ENCODE results near the gene TMPRSS13.

The TMPRSS13 gene

DNA sequence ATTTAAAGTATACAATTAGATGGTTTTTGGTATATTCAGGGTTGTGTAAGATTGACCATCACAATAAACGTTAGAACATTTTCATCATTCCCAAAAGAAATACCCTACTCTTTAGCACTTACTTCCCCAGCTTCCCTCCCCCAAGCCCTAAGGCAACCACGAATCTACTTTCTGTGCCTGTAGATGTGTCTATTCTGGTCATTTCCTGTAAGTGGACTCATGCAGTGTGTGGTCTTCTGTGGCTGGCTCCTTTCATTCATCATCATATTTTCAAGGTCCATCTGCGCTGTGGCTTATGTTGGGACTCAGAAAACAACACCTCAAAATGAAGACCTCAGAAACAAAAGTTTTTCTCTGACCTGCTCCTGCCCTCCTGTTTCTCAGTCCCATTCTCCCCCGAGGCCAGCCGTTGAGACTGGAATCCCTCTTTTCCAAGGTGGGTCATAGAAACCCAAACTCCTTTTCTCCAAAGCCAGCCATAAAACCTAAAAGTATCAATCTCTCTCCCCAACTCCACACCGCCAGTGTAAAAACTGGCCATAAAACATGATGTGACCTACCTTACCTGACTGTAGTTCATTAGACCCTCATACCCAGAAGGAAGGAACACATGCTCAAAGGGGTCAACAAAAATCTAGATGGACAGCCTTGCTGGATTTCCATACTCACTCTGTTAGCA lies 12.9 kb upstream of the TMPRSS13 start:
- no peak overlapping the region for H3K27ac ChIP-seq (ENCODE audit: low read depth, low read length)
- no peaks in the 10 kb centered on the region for H3K27me3 ChIP-seq (ENCODE audit: control insufficient read depth in 1 of 2, insufficient read depth in 2 of 2, low read length in 2 of 2)
- no peak overlapping the region for H3K9ac ChIP-seq (ENCODE audit: low read depth in 1 of 2, low read length in 2 of 2)
- H3K9me3 ChIP-seq (ENCODE audit: control insufficient read depth in 1 of 2, low read length in 2 of 2): no peaks in the 10 kb centered on the region
- no peak overlapping the region for H3K4me3 ChIP-seq (ENCODE audit: low read depth in 1 of 2, low read length in 2 of 2)
- peaks cover 0 to 6% of the 10 kb centered on the region in 2 donors for H3K4me1 ChIP-seq (ENCODE audit: control insufficient read depth in 1 of 2, insufficient read depth in 2 of 2, low read length in 2 of 2)
- H3K36me3 ChIP-seq (ENCODE audit: control insufficient read depth in 1 of 2, insufficient read depth in 2 of 2, low read length in 2 of 2): no peaks in the 10 kb centered on the region

- Histone ChIP-seq H3K4me1 (ENCODE audit: control insufficient read depth in 1 of 2, insufficient read depth in 2 of 2, low read length in 2 of 2) (peaks cover 0 to 3% of the 10 kb centered on the region in 2 donors), H3K27me3 (ENCODE audit: control insufficient read depth in 1 of 2, insufficient read depth in 2 of 2, low read length in 2 of 2) (no peaks in the 10 kb centered on the region), H3K36me3 (ENCODE audit: control insufficient read depth in 1 of 2, insufficient read depth in 2 of 2, low read length in 2 of 2) (no peaks in the 10 kb centered on the region), H3K27ac (ENCODE audit: low read depth, low read length) (no peak overlapping the region), H3K4me3 (ENCODE audit: low read depth in 1 of 2, low read length in 2 of 2) (no peak overlapping the region), H3K9me3 (ENCODE audit: control insufficient read depth in 1 of 2, low read length in 2 of 2) (no peaks in the 10 kb centered on the region), H3K9ac (ENCODE audit: low read depth in 1 of 2, low read length in 2 of 2) (no peak overlapping the region)
Observed at GRCh38 chr11:117941163-117941707, 12.0 kb upstream of the TMPRSS13 start.

DNA sequence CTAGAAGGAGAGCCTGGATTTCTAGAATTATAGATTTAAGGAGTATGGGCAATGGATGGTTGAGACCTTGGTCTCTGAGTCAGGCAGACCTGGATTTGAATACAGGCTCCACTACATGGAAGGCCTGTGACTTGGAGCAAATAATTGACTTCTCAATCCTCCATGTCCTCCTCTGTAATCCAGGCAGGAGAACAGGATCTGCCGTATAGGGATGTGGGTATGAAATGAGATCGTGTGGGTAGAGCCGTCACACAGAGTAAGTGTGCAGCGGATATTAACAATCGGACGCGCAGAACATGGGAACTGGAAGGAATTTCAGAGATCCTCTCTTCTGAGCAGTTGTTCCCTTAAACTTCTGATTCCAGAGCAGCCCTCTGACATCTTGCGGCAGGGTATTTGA lies 11.5 kb upstream of the TMPRSS13 start:
- H3K4me3 ChIP-seq (ENCODE audit: low read depth in 1 of 2, low read length in 2 of 2): no peak overlapping the region
- H3K4me1 ChIP-seq (ENCODE audit: control insufficient read depth in 1 of 2, insufficient read depth in 2 of 2, low read length in 2 of 2): peaks cover 0 to 3% of the 10 kb centered on the region in 2 donors
- no peak overlapping the region for H3K9ac ChIP-seq (ENCODE audit: low read depth in 1 of 2, low read length in 2 of 2)
- H3K27ac ChIP-seq (ENCODE audit: low read depth, low read length): no peak overlapping the region
- no peaks in the 10 kb centered on the region for H3K36me3 ChIP-seq (ENCODE audit: control insufficient read depth in 1 of 2, insufficient read depth in 2 of 2, low read length in 2 of 2)
- no peaks in the 10 kb centered on the region for H3K9me3 ChIP-seq (ENCODE audit: control insufficient read depth in 1 of 2, low read length in 2 of 2)
- no peaks in the 10 kb centered on the region for H3K27me3 ChIP-seq (ENCODE audit: control insufficient read depth in 1 of 2, insufficient read depth in 2 of 2, low read length in 2 of 2)

GRCh38 chr11:117936973-117937372 lies 7.8 kb upstream of the TMPRSS13 start:
- Histone ChIP-seq H3K4me3 (ENCODE audit: low read depth in 1 of 2, low read length in 2 of 2) (no peak overlapping the region), H3K9ac (ENCODE audit: low read depth in 1 of 2, low read length in 2 of 2) (no peak overlapping the region), H3K36me3 (ENCODE audit: control insufficient read depth in 1 of 2, insufficient read depth in 2 of 2, low read length in 2 of 2) (no peaks in the 10 kb centered on the region), H3K27me3 (ENCODE audit: control insufficient read depth in 1 of 2, insufficient read depth in 2 of 2, low read length in 2 of 2) (no peaks in the 10 kb centered on the region), H3K9me3 (ENCODE audit: control insufficient read depth in 1 of 2, low read length in 2 of 2) (no peaks in the 10 kb centered on the region), H3K27ac (ENCODE audit: low read depth, low read length) (no peak overlapping the region), H3K4me1 (ENCODE audit: control insufficient read depth in 1 of 2, insufficient read depth in 2 of 2, low read length in 2 of 2) (peaks cover 0 to 3% of the 10 kb centered on the region in 2 donors)

- no peaks in the 10 kb centered on the region for H3K27me3 ChIP-seq (ENCODE audit: control insufficient read depth in 1 of 2, insufficient read depth in 2 of 2, low read length in 2 of 2)
- no peak overlapping the region for H3K9ac ChIP-seq (ENCODE audit: low read depth in 1 of 2, low read length in 2 of 2)
- H3K4me1 ChIP-seq (ENCODE audit: control insufficient read depth in 1 of 2, insufficient read depth in 2 of 2, low read length in 2 of 2): peaks cover 0 to 4% of the 10 kb centered on the region in 2 donors
- H3K9me3 ChIP-seq (ENCODE audit: control insufficient read depth in 1 of 2, low read length in 2 of 2): no peaks in the 10 kb centered on the region
- H3K4me3 ChIP-seq (ENCODE audit: low read depth in 1 of 2, low read length in 2 of 2): no peak overlapping the region
- H3K36me3 ChIP-seq (ENCODE audit: control insufficient read depth in 1 of 2, insufficient read depth in 2 of 2, low read length in 2 of 2): no peaks in the 10 kb centered on the region
- no peak overlapping the region for H3K27ac ChIP-seq (ENCODE audit: low read depth, low read length)
Observed at GRCh38 chr11:117934526-117935307, 5.5 kb upstream of the TMPRSS13 start.

- no peaks in the 10 kb centered on the region for H3K27me3 ChIP-seq (ENCODE audit: control insufficient read depth in 1 of 2, insufficient read depth in 2 of 2, low read length in 2 of 2)
- H3K27ac ChIP-seq (ENCODE audit: low read depth, low read length): no peak overlapping the region
- H3K4me1 ChIP-seq (ENCODE audit: control insufficient read depth in 1 of 2, insufficient read depth in 2 of 2, low read length in 2 of 2): peaks cover 2 to 12% of the 10 kb centered on the region in 2 donors
- no peak overlapping the region for H3K9ac ChIP-seq (ENCODE audit: low read depth in 1 of 2, low read length in 2 of 2)
- H3K4me3 ChIP-seq (ENCODE audit: low read depth in 1 of 2, low read length in 2 of 2): no peak overlapping the region
- no peaks in the 10 kb centered on the region for H3K36me3 ChIP-seq (ENCODE audit: control insufficient read depth in 1 of 2, insufficient read depth in 2 of 2, low read length in 2 of 2)
- H3K9me3 ChIP-seq (ENCODE audit: control insufficient read depth in 1 of 2, low read length in 2 of 2): no peaks in the 10 kb centered on the region
Observed at GRCh38 chr11:117933930-117934329, 4.7 kb upstream of the TMPRSS13 start.

DNA sequence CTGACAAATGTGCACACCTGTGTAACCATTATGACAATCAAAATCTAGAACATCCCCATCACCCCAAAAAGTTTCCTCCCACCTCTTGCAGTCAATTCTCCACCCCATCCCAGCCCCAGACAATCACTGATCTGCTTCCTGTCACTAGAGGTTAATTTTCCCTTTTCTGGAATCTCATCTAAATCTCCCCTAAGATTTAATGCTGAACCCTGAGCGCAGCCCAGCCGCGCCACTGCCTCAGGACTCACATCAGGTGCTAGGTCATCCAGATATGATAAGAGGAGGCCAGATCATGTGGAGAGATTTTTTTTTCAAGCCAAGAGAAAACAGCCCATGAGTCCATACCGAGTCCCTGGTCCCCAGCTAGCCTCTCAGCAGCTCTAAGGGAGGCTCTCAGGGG lies 4.3 kb upstream of the TMPRSS13 start:
- Histone ChIP-seq H3K4me1 (ENCODE audit: control insufficient read depth in 1 of 2, insufficient read depth in 2 of 2, low read length in 2 of 2) (peaks cover 6 to 12% of the 10 kb centered on the region in 2 donors), H3K27ac (ENCODE audit: low read depth, low read length) (no peak overlapping the region), H3K27me3 (ENCODE audit: control insufficient read depth in 1 of 2, insufficient read depth in 2 of 2, low read length in 2 of 2) (no peaks in the 10 kb centered on the region), H3K9ac (ENCODE audit: low read depth in 1 of 2, low read length in 2 of 2) (no peak overlapping the region), H3K9me3 (ENCODE audit: control insufficient read depth in 1 of 2, low read length in 2 of 2) (no peaks in the 10 kb centered on the region), H3K36me3 (ENCODE audit: control insufficient read depth in 1 of 2, insufficient read depth in 2 of 2, low read length in 2 of 2) (no peaks in the 10 kb centered on the region), H3K4me3 (ENCODE audit: low read depth in 1 of 2, low read length in 2 of 2) (no peak overlapping the region)

- peaks cover 6 to 12% of the 10 kb centered on the region in 2 donors for H3K4me1 ChIP-seq (ENCODE audit: control insufficient read depth in 1 of 2, insufficient read depth in 2 of 2, low read length in 2 of 2)
- no peaks in the 10 kb centered on the region for H3K27me3 ChIP-seq (ENCODE audit: control insufficient read depth in 1 of 2, insufficient read depth in 2 of 2, low read length in 2 of 2)
- no peak overlapping the region for H3K4me3 ChIP-seq (ENCODE audit: low read depth in 1 of 2, low read length in 2 of 2)
- H3K36me3 ChIP-seq (ENCODE audit: control insufficient read depth in 1 of 2, insufficient read depth in 2 of 2, low read length in 2 of 2): no peaks in the 10 kb centered on the region
- no peaks in the 10 kb centered on the region for H3K9me3 ChIP-seq (ENCODE audit: control insufficient read depth in 1 of 2, low read length in 2 of 2)
- no peak overlapping the region for H3K9ac ChIP-seq (ENCODE audit: low read depth in 1 of 2, low read length in 2 of 2)
- H3K27ac ChIP-seq (ENCODE audit: low read depth, low read length): no peak overlapping the region
Observed at GRCh38 chr11:117932947-117933346, 3.7 kb upstream of the TMPRSS13 start.

DNA sequence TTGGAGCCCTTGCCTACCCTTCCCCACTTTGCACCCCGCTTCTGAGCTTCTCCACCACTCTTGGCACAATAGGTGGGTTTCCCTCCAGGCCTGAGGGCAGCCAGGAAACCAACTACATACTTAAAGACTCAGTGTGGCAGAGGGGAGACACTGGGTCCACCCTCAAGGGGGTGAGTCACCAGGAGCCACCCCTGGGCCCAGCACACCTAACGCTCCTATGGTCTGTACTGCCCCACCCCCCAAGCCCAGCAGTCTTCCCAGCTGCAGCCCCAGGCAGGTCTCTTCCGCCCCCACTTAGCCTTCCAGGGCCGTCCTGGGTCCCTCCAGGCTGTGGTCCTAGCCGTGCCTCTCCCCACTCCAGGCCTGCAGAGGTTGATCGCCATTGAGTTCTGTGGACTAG lies 3.2 kb upstream of the TMPRSS13 start:
- Histone ChIP-seq H3K27ac (ENCODE audit: low read depth, low read length) (no peak overlapping the region), H3K9ac (ENCODE audit: low read depth in 1 of 2, low read length in 2 of 2) (no peak overlapping the region), H3K4me3 (ENCODE audit: low read depth in 1 of 2, low read length in 2 of 2) (no peak overlapping the region), H3K9me3 (ENCODE audit: control insufficient read depth in 1 of 2, low read length in 2 of 2) (no peaks in the 10 kb centered on the region), H3K27me3 (ENCODE audit: control insufficient read depth in 1 of 2, insufficient read depth in 2 of 2, low read length in 2 of 2) (no peaks in the 10 kb centered on the region), H3K36me3 (ENCODE audit: control insufficient read depth in 1 of 2, insufficient read depth in 2 of 2, low read length in 2 of 2) (no peaks in the 10 kb centered on the region), H3K4me1 (ENCODE audit: control insufficient read depth in 1 of 2, insufficient read depth in 2 of 2, low read length in 2 of 2) (peaks cover 6 to 8% of the 10 kb centered on the region in 2 donors)

- no peaks in the 10 kb centered on the region for H3K36me3 ChIP-seq (ENCODE audit: control insufficient read depth in 1 of 2, insufficient read depth in 2 of 2, low read length in 2 of 2)
- H3K27me3 ChIP-seq (ENCODE audit: control insufficient read depth in 1 of 2, insufficient read depth in 2 of 2, low read length in 2 of 2): no peaks in the 10 kb centered on the region
- no peak overlapping the region for H3K4me3 ChIP-seq (ENCODE audit: low read depth in 1 of 2, low read length in 2 of 2)
- no peak overlapping the region for H3K27ac ChIP-seq (ENCODE audit: low read depth, low read length)
- no peaks in the 10 kb centered on the region for H3K9me3 ChIP-seq (ENCODE audit: control insufficient read depth in 1 of 2, low read length in 2 of 2)
- H3K9ac ChIP-seq (ENCODE audit: low read depth in 1 of 2, low read length in 2 of 2): no peak overlapping the region
- H3K4me1 ChIP-seq (ENCODE audit: control insufficient read depth in 1 of 2, insufficient read depth in 2 of 2, low read length in 2 of 2): peaks cover 6 to 8% of the 10 kb centered on the region in 2 donors
Observed at GRCh38 chr11:117931971-117932370, 2.8 kb upstream of the TMPRSS13 start.

Data from duodenal mucosa (tissue), 2 donors.